Erythroblast (primary cell): ENCODE measurements around the gene ADSS2.

ENCODE experiments used
- GATA1 ChIP-seq: IDR thresholded peaks from 2 replicates; pipeline ENCODE4 v1.6.1; 2011; ENCODE audit warnings: low read depth, mild to moderate bottlenecking, control low read depth, low read length, moderate library complexity
- POLR2A ChIP-seq: IDR thresholded peaks from 2 replicates; pipeline ENCODE4 v1.6.1; 2011; ENCODE audit warnings: mild to moderate bottlenecking, low read length

- no peak for TF ChIP-seq POLR2A
- no peak for TF ChIP-seq GATA1
Measured at GRCh38 chr1:244444854-244445253, 6.9 kb downstream of the ADSS2 start.
